Measurements from ENCODE around the gene SIT1.

Gene SIT1

DNA sequence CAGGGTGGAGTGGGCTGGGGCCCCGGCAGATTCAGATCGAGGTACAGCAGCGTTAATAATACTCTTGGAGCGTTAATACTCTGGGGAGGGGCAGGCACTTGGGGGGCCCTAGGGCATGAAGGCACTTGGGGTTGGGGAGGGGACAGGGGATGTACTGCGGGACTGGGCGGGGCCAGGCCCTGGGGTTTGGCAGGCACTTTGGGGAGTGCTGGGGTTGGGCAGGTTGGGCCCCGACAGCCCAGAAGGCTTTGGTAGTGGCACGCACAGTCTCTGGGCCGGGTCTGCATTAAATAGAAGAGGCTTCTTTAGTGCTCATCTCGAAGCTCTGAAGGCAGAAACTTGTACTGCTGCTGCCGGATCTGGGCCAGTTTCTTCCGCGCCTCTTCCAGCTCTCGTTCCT, 46.8 kb upstream of the SIT1 start (continued):
- TF ChIP-seq, protein P1, sequence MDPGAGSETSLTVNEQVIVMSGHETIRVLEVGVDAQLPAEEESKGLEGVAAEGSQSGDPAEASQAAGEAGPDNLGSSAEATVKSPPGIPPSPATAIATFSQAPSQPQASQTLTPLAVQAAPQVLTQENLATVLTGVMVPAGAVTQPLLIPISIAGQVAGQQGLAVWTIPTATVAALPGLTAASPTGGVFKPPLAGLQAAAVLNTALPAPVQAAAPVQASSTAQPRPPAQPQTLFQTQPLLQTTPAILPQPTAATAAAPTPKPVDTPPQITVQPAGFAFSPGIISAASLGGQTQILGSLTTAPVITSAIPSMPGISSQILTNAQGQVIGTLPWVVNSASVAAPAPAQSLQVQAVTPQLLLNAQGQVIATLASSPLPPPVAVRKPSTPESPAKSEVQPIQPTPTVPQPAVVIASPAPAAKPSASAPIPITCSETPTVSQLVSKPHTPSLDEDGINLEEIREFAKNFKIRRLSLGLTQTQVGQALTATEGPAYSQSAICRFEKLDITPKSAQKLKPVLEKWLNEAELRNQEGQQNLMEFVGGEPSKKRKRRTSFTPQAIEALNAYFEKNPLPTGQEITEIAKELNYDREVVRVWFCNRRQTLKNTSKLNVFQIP (CRISPR knock-in tag; IDR thresholded peaks at IDR 0.05; ENCODE audit: borderline replicate concordance, low read depth), result no peak

DNA sequence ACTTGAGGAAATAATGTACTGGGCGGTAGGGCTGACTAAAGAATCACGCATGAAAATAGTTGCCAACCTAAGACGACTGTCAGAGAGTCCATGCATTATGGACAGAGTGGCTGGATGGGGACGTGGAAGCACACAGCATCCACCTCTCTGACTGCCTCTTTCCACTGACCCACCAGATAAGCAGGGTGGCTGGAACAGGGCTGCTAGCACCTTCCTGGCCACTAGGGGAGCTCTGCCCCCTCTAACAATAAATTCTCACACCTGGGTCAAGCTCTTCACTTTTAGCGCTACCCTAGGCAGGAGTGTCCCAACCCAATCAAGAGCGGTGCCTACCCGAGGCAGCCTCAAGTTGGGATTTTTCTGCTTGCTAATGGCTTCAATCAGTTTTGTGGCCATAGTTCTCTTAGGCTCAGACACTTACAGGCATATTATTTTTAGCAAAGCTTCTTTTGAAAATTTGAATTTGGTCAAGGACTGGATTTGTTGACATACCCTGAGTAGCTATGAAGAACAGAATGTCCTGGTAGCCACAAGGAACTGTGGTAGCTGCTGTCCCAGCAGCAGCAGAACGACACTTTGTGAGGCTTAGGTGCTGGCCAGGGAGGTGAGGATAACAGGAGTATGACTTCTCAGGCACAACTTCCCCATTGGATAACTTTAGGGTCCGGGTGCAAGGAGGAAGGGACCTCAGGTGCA, 45.9 kb upstream of the SIT1 start:
- no peak for TF ChIP-seq GLIS3 (CRISPR knock-in tag; IDR thresholded peaks at IDR 0.05)
- TF ChIP-seq ARNTL (CRISPR knock-in tag; IDR thresholded peaks at IDR 0.05; ENCODE audit: borderline replicate concordance, low read depth), result no peak
- no peak for TF ChIP-seq ZNF70 (CRISPR knock-in tag; IDR thresholded peaks at IDR 0.05)
- TF ChIP-seq, protein P2, sequence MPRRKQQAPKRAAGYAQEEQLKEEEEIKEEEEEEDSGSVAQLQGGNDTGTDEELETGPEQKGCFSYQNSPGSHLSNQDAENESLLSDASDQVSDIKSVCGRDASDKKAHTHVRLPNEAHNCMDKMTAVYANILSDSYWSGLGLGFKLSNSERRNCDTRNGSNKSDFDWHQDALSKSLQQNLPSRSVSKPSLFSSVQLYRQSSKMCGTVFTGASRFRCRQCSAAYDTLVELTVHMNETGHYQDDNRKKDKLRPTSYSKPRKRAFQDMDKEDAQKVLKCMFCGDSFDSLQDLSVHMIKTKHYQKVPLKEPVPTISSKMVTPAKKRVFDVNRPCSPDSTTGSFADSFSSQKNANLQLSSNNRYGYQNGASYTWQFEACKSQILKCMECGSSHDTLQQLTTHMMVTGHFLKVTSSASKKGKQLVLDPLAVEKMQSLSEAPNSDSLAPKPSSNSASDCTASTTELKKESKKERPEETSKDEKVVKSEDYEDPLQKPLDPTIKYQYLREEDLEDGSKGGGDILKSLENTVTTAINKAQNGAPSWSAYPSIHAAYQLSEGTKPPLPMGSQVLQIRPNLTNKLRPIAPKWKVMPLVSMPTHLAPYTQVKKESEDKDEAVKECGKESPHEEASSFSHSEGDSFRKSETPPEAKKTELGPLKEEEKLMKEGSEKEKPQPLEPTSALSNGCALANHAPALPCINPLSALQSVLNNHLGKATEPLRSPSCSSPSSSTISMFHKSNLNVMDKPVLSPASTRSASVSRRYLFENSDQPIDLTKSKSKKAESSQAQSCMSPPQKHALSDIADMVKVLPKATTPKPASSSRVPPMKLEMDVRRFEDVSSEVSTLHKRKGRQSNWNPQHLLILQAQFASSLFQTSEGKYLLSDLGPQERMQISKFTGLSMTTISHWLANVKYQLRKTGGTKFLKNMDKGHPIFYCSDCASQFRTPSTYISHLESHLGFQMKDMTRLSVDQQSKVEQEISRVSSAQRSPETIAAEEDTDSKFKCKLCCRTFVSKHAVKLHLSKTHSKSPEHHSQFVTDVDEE (CRISPR knock-in tag; IDR thresholded peaks at IDR 0.05), result no peak
- TF ChIP-seq ZNF8 (CRISPR knock-in tag; IDR thresholded peaks at IDR 0.05), result no peak
- no peak for TF ChIP-seq ZNF565 (CRISPR knock-in tag; conservative IDR thresholded peaks at IDR 0.05; ENCODE audit: low read depth)
- TF ChIP-seq, protein P1 (CRISPR knock-in tag; IDR thresholded peaks at IDR 0.05; ENCODE audit: borderline replicate concordance, low read depth), result no peak
- no peak for TF ChIP-seq TOX (CRISPR knock-in tag; IDR thresholded peaks at IDR 0.05; ENCODE audit: borderline replicate concordance)
- no peak for TF ChIP-seq OSR1 (CRISPR knock-in tag; IDR thresholded peaks at IDR 0.05)
- no peak for TF ChIP-seq SNAI2 (CRISPR knock-in tag; IDR thresholded peaks at IDR 0.05)
- no peak for TF ChIP-seq TCF4 (CRISPR knock-in tag; IDR thresholded peaks at IDR 0.05; ENCODE audit: borderline replicate concordance)
- TF ChIP-seq BACH2 (CRISPR knock-in tag; IDR thresholded peaks at IDR 0.05; ENCODE audit: borderline replicate concordance), result no peak
- TF ChIP-seq RARB (CRISPR knock-in tag; IDR thresholded peaks at IDR 0.05), result no peak
- no peak for TF ChIP-seq PATZ1 (CRISPR knock-in tag; IDR thresholded peaks at IDR 0.05; ENCODE audit: borderline replicate concordance)
- ATAC-seq, result peak; percentile 82

DNA sequence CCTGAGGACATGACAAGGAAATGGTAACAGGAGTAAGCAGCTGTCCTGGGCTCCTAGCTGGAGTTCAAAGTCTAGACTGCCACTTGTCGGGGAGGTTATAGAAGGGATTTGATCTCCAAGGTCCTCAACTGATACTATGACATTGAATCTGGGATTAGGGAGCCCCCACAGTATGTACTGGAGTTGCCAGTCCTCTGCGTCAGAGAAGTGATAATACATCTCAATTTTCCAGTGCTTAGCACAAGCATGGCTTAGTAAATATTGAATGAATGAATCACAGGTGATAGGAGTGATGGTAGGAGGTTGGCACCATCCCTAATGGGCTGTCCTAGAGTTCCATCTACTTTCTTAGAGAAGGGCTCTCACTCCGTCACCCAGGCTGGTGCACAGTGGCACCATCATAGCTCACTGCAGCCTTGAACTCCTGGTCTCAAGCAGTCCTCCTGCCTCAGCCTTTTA, 45.2 kb upstream of the SIT1 start:
- ATAC-seq, result no peak
- TF ChIP-seq BACH2 (CRISPR knock-in tag; IDR thresholded peaks at IDR 0.05; ENCODE audit: borderline replicate concordance), result no peak
- no peak for TF ChIP-seq GLIS3 (CRISPR knock-in tag; IDR thresholded peaks at IDR 0.05)
- TF ChIP-seq TOX (CRISPR knock-in tag; IDR thresholded peaks at IDR 0.05; ENCODE audit: borderline replicate concordance), result no peak
- no peak for TF ChIP-seq PATZ1 (CRISPR knock-in tag; IDR thresholded peaks at IDR 0.05; ENCODE audit: borderline replicate concordance)
- TF ChIP-seq, protein P3, sequence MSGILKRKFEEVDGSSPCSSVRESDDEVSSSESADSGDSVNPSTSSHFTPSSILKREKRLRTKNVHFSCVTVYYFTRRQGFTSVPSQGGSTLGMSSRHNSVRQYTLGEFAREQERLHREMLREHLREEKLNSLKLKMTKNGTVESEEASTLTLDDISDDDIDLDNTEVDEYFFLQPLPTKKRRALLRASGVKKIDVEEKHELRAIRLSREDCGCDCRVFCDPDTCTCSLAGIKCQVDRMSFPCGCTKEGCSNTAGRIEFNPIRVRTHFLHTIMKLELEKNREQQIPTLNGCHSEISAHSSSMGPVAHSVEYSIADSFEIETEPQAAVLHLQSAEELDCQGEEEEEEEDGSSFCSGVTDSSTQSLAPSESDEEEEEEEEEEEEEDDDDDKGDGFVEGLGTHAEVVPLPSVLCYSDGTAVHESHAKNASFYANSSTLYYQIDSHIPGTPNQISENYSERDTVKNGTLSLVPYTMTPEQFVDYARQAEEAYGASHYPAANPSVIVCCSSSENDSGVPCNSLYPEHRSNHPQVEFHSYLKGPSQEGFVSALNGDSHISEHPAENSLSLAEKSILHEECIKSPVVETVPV (CRISPR knock-in tag; IDR thresholded peaks at IDR 0.05), result no peak
- no peak for TF ChIP-seq ESRRG (CRISPR knock-in tag; IDR thresholded peaks at IDR 0.05)
- no peak for TF ChIP-seq ARNTL (CRISPR knock-in tag; IDR thresholded peaks at IDR 0.05; ENCODE audit: borderline replicate concordance, low read depth)
- TF ChIP-seq CSDC2 (CRISPR knock-in tag; IDR thresholded peaks at IDR 0.05), result no peak
- TF ChIP-seq, protein P2 (CRISPR knock-in tag; IDR thresholded peaks at IDR 0.05), result no peak
- no peak for TF ChIP-seq ZNF70 (CRISPR knock-in tag; IDR thresholded peaks at IDR 0.05)
- no peak for TF ChIP-seq PPARA (CRISPR knock-in tag; IDR thresholded peaks at IDR 0.05; ENCODE audit: borderline replicate concordance)
- no peak for TF ChIP-seq TCF4 (CRISPR knock-in tag; IDR thresholded peaks at IDR 0.05; ENCODE audit: borderline replicate concordance)
- no peak for TF ChIP-seq ISL1 (CRISPR knock-in tag; IDR thresholded peaks at IDR 0.05)
- TF ChIP-seq ZNF8 (CRISPR knock-in tag; IDR thresholded peaks at IDR 0.05), result no peak
- TF ChIP-seq RARB (CRISPR knock-in tag; IDR thresholded peaks at IDR 0.05), result no peak
